Bone marrow (tissue), 2 donors: Measurements from ENCODE around the gene ARL4C.

Experiments used
- DNase-seq, 2 donors: peaks; one replicate each; lab custom pipeline; 2025; lab: John Stamatoyannopoulos, UW

ARL4C gene, protein sequence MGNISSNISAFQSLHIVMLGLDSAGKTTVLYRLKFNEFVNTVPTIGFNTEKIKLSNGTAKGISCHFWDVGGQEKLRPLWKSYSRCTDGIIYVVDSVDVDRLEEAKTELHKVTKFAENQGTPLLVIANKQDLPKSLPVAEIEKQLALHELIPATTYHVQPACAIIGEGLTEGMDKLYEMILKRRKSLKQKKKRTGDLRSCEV

DNA sequence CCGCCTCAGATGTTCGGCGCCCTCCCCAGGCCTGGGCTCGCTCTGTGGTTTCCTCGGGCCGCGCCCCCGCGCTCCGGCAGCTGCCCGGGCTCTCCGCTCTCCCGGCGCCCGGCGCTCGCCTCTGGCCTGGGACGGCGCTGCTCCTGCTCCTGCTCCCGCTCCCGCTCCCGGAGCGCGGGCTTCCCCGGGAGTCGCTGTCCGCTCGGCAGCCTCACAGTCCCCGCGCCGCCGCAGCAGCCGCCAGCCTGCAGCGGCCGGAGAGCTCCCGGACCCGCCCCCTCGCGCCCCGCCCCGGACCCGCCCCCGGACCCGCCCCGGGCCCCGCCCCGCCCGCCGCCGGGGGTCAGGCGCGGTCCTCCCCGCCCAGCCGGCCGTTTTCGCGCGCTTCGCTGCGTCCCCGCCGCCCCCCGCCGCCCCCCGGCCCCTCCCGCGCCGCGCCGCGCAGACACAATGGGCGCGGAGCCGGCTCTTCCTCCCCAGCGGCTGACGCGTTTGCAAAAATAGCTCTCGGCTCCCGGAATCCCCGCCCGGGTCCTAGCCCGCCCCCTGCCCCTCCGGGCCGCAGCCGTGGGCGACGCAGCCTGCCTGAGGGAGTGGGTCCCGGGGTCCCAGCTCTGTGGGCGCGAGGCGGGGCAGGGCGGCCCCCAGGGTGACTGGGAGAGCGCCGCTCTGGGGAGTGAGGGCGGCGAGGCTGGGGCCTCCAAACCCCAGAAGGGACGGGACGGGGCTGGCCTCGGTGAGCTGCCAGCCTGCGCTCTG, at the start of gene ARL4C:
ARL4C (minus strand) TSS at position 247 of the 759 bp plus-strand sequence. CDS start 495 bp downstream, outside the sequence.
- peak in 1 of 2 donors; percentile 41 for DNase-seq

DNA sequence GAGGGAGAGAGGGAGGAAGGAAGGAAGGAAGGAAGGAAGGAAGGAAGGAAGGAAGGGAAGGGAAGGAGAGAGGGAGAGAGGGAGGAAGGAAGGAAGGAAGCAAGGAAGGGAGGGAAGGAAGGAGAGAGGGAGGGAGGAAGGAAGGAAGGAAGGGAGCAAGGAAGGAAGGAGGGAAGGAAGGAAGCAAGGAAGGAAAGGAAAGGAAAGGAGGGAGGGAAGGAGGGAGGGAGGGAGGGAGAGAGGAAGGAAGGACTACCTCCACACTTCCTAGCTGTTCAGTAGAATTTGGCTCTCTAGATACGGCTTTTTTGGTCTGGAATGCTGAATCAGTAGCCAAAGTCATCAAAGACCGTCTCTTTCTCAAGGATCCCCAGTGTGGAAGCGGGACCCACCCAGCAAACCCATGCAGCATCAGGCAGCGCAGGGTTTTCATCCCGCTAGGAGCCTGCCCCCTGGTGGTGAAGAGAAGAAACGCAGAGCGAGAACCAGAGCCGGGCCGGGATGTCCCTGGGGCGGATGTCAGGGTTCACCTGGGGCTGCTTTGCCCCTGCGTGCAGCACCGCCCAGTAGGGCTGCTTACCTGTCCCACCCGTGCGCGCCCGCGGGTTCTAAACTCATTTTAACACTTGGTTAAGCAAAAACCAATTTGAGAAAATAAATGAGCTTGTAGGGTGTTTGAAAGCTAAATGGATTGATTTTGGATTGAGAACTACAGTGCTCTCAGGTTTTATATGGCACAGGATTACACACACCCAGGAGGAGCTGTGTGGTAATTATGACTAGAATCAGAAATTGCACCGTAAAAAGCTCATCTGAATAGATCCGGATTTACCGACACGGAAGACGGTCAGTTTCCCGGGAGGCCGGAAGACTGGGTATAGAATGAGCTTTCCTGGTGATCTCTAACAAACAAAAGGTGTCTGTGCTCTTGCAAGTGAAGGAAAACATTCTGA, 48.1 kb upstream of the ARL4C start:
- DNase-seq, result peak in 1 of 2 donors; percentile 24

DNA sequence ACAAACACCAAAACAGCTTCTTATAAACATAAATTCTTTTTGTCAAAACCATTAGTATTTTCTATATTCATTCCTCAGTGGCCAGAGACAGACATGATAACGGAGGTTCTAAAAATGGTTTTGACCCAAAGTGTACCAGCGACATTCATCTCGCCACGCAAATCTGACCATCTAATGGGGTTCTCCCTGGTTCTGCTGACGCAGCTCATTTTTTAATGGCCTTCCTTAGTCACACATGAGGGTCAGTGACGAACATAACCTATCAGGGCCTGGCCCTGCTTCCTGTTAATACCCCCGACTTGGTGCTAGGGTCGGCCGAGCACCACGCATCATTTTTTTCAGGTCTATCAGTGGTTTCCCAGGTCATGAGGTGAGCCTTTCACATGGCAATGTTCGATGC, 45.9 kb upstream of the ARL4C start:
- no peak for DNase-seq

DNA sequence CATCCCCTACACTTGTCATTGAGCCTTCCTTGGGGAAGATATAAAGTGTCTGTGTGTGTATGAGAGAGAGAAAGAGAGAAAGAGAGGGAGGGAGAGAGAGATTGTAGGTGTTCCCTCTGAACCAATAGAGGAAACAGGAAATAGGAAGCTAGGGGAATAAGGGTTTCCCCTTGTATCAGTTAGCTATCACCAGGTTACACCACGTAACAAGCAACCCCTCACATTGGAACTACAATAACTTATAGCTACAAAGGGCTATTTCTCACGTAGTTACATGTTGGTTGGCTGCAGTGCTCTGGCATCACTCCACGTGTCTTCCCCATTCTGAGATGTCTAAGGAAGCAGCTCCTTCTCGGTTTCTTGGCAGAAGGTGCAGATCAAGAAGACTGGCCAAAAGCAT, 41.0 kb upstream of the ARL4C start:
- no peak for DNase-seq

DNA sequence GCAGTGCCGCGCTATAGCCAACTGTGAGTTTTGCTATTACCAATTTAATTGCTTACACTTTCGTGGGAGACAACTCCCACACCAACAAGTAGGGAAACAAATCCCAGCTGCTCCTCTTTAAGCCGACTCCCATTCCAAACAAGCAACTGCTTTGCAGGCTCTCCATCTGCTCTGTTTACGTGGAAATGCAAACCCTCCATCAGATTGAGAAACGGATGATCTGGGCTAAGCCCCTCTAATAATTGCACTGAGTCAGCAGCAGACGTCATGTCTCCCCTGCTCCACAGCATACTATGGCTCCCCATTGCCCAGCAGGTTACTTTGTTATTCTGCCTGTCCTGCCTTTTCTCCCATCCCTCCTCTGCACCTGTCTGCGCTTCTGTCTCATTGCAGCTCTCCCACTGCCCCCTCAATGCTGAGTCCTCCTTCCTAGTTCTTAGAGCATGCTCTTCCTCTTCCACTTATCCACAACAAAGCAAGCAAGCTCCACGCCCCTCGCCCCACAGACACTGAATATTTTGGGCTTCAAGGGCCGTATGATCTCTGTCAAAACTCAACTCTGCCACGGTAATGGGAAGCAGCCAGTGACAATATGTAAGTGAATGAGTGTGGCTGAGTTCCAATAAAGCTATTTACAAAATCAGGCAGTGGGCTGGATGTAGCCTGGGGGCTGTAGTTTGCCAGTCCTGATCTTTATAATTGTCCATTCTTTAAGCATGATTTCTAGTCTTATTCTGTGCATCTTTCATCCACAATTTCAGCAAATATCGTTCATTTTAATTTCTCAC, 39.5 kb upstream of the ARL4C start:
- DNase-seq, result no peak

DNA sequence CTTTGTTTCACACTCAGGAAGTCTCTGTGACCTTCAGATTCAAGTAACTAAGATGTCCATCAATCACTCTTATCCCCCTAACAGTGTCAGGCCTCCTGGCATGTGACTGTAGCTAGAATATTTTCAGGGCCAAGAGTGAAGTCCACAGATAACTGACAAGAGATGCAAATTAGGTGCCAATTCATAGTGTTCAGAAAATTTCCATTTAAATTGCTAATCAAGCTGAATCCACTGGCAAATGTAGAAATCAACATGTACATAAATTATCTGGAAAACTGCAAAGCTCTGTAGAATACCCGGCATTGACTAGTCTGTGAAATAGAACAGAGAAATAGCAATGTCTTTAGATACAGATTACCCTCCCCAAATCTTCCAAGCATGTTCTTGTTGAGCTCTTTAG, 38.6 kb upstream of the ARL4C start:
- DNase-seq, result no peak

DNA sequence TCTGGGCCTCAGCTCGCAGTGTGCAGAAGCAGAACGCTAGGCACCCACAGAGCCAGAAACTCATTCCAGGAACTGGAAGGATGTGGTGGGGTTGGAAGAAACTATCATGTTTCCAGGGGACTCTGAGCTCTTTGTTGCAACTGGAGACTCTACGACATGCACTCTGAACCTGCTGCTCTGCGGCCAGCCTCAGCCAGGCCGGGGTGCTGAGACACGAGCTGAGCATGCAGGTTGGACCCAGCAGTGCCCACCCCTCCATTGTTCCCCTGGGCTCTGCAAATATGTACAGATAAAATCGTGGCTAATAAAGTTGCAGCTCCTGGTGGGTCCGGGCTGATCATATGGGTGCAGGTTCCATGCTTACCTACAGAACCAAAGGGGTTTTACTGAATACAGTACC, 37.6 kb upstream of the ARL4C start:
- DNase-seq, result no peak

DNA sequence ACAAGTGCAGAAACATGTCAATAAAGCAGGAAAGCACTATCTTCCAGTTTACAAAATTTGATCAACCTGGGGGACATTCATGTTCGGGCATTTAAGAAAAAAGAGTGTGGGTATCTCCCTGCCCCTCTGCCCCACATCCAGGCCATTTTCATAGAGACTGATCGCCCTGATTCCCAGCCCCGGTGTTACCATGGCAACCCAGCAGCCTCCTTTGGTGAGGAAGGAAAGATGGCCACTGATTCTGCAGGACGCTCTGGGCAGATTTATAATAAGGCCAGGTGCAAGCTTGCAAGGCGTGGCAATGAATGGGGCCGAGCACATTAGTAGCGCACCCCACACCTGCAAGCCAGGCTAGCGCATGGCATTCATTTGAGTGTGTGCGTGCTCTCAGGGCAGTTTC, 36.7 kb upstream of the ARL4C start:
- DNase-seq, result no peak

DNA sequence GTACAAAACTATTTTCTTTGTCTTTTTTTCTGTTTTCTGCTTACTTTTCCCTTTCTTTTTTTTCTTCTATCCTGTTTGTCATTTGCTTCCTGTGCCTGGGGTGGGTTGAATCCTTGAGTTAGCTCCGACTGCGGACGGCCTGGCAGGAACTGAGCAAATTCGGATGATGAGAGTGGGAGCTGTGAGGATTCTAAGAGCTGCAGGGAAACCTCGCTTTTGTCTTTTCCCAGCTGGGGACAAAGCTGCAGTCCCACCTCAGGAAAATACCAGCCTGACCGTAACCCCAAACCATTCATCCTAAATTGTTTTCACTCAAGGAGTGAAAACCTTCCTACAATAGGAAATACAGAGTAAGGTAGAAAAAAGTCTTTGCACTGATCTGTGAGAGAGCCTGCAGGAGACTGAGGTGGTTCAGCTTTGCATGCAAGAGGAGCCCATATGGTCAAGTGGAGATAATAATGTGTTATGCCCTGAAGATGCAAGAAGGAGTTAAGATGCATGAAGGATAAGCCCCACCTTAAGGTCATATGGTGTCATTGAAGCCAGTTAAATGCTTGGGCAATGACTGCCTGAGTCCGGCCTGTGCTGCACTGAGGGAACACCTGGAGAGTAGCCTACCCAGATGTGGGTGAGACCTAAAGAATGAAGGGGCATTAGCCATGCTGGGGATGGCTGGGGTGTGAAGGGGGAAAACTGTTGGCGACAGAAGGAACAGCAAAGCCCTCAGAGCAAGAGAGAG, 31.7 kb upstream of the ARL4C start:
- DNase-seq, result no peak

DNA sequence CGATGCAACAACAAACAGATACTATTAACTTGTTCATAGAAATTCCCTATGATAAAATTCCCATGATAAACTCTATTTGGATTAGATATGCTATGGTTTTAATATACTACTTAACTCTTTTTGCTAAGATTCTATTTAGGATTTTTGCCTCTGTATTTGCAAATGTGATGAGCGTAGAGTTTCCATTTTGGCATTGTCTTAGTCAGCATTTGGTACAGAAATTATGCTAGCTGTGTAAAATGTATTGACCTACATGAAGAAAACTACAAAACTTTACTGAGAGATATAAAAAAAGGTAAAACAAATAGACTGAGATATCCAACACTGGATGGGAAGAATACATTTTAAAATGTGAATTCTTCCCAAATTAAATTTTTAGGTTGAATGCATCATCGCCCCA, 29.8 kb upstream of the ARL4C start:
- DNase-seq, result no peak

DNA sequence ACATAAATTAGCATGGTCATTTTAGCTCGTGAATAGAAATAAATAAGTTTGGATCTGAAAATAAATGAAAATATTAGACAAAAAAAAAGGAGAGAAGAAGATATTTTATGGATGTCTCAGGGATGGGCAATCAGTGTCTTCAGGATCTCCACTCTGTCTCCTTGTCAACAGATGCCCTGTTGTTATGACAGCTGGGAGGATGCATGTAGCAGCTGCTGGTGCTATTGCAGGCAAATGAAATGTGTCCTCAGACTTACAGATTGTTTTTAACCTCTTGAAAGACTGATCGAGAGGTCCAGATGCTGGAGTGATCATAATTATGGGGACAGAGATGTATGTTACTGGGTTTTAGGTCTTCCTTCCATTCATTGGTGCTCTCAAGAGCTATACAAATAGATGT, 24.7 kb upstream of the ARL4C start:
- DNase-seq, result no peak

DNA sequence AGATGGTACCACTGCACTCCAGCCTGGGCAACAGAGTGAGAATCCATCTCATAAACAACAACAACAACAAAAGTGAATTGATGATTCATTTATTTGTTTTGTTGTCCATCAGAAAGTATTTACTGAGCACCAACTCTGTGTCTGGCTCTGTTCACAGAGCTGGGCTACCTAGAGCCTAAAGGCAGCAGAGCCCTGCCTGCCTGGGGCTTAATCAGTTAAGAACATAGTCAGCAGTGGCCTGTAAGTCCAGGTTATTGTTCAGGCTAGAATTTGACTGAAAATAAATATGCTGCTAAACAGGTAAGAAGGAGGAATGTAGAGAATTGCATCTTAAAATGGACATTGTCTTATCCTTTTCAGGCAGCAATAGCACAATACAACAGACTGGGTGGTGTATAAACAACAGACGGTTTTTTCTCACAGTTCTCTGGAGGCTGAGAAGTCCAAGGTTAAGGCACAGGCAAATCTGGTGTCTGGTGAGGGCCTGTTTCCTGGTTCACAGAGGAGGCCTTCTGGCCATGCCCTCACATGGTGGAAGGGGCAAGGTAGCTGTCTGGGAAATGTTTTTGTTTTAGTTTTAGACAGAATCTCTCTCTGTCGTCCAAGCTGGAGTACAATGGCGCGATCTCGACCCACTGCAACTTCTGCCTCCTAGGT, 22.2 kb upstream of the ARL4C start:
- no peak for DNase-seq

DNA sequence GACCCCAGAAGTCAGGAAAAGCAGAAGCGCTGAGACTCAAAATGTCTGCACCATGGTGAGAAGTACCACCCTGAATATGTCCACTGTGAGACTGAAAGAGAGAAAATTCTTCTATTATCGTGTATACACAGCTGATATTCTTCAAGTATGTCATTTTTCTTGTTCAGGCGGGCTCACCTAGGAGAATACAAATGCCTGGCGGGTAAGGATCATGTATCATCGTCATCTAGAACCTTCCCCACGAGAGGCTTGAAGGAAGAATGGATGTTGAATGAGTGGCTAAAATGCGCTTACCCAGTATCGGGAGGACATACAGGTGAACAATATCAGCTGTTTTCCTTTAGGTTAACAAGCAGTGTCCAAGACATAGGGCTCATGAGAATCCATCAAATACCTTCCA, 21.1 kb upstream of the ARL4C start:
- no peak for DNase-seq

DNA sequence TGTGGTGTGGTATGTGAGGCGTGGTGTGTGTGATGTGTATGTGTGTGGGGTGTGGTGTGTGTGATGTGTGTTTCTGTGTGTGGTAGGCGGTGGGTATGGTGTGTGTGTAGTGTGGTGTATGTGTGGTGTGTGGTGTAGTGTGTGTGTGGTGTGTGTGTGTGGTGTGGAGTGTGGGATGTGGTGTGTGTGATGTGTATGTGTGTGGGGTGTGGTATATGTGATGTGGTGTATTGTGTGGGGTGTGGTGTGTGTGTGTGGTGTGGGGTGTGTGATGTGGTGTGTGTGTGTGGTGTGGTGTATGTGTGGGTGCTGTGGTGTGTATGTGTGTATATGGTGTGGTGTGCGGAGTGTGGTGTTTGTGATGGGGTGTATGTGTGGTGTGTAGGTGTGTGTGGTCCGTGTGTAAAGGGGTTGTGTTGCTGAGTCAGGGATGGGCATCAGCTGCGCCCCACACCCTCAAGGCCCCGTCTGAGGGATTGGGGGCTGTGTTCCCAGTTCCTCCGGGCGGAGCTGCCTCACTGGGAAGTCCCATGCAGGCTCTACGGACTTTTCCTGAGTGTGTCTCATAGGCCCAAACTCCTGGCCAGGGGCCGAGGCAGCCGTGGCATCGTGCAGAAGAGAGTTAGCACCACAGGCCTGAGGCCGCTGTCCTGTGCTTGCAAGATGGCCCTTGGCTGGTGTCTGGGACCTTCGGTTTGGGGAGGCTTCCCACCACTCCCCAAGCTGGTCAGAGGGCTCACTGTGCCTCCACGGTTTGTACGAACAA, 18.2 kb upstream of the ARL4C start:
- DNase-seq, result no peak

DNA sequence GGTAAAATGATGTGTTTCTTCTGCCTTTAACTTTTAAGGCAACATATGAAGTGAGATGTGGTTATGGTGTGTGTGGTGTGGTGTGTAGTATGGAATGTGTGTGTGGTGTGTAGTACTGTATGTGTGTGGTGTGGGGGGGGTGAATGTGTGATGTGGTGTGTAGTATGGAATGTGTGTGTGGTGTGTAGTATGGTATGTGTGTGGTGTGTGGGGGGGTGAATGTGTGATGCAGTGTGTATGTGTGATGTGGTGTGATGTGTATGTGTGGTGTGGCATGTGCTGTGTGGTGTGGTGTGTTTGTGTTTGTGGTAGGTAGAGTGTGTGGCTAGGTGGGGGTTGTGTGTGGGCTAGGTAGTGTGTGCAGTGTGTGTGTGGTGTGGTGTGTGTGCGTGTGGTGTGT, 17.2 kb upstream of the ARL4C start:
- DNase-seq, result no peak

DNA sequence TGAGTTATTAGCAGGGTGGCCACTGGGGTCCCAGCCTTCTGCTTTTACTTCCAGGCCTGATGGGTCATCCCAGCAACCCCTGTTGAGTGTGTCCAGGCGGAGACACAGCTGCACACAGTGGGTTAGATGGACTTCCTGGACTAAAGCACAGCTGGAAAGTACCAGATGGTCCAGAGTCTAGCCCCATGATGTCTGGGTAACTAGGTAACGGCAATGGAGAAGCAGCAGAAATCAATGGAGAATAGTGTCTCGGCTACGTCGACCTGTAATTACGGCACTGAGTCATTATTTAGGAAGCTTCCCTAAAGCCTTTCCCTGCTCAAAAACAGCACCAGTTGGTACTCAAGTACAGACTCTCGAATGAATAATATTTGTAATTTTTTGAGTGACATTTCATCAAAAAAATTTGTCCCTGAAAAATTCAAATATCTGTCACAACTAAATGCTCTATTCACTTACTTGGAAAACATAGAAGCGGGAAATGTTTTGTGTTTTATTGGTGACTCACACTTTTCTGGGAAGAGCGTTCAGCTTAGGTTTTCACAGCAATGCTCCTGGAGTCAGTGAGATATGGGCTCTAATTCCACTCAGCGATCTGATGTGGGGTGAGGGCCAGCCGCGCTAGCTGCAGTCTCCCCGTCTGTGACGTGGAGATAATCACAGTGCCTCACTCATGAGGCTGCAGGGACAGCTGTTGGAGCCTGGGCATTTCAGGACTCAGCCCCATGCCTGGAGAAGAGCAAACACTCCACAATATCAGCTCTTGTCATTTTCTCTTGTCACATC, 16.2 kb upstream of the ARL4C start:
- DNase-seq, result no peak

DNA sequence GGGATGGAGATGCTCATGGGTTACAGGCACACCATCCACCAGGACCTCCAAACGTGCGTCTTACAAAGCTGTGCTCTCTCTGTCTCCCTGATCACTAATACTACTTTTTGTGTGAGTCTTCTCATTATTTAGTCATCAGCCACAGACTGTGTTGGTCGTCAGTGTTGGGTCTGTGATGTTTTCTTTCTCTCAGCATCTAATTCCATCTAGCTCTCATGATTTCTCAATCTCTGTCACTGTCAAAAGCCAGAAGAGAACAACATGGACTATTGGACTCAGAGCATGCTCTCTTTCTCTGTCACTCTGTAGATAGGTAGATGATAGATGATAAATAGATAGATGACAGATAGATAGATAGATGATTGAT, 6.0 kb upstream of the ARL4C start:
- DNase-seq, result no peak

DNA sequence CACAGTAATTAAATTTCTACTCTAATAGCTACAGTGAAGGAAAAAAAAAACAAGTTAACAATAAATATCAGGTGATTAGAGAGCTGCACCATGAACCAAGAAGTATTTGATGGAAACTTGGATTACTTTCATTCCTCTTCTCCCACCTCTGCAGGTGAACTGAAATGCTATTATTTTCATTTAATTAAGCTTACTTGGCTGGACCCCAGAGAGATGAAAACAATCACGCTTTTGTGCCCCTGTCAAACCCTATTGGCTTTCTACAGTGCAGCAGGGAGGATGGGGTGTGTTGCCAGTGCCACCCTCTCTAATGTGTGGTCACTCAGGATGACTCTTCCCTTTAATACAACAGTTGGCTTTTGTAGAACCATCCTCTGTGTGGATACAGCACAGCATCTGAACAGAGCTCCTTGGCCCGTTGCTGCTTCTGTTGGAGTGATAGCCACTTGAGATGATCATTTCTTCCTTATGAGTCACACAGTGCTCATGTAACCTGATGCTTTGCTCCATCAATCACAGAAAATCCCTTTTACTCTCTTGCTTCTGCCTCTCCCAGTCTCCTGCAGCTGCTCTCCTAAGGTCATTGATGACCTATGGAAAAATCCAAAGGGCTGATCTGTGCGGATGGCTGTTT, 5.5 kb upstream of the ARL4C start:
- no peak for DNase-seq
